Activated effector memory CD4-positive, alpha-beta T cell treated with Interleukin-2 at 50 U/mL for 16 hours (primary cell): Measurements from ENCODE around the gene CYP11A1.

Source experiments
- DNase-seq: peaks from one replicate; pipeline ENCODE4 v3.0.0-alpha.2; 2020

CYP11A1 gene

GRCh38 chr15:74367296-74367854, at the start of gene CYP11A1:
Gene CYP11A1, minus strand, starts transcription at chr15:74367646. Its CDS starts 61 bp downstream, at chr15:74367585.
- no peak for DNase-seq

DNA sequence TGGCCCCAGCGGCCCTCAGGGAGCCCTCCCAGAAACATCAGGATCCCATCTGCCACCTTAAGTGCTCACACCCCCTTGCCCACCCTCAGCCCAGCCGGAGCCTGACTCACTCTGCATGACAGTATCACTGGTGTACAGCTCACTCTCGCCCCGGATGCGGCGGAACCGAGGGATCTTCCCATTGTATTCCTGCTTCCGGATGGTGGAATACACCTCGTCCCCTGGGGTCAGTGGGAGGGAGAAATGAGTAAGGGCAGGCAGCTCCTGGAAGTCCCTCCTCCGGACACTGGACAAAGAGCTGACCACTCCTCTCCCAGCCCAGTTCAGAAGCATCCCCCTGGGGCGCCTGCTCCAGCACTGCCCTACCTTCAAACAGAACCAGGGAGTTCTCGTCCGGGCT, 49.8 kb upstream of the CYP11A1 start:
- no peak for DNase-seq

DNA sequence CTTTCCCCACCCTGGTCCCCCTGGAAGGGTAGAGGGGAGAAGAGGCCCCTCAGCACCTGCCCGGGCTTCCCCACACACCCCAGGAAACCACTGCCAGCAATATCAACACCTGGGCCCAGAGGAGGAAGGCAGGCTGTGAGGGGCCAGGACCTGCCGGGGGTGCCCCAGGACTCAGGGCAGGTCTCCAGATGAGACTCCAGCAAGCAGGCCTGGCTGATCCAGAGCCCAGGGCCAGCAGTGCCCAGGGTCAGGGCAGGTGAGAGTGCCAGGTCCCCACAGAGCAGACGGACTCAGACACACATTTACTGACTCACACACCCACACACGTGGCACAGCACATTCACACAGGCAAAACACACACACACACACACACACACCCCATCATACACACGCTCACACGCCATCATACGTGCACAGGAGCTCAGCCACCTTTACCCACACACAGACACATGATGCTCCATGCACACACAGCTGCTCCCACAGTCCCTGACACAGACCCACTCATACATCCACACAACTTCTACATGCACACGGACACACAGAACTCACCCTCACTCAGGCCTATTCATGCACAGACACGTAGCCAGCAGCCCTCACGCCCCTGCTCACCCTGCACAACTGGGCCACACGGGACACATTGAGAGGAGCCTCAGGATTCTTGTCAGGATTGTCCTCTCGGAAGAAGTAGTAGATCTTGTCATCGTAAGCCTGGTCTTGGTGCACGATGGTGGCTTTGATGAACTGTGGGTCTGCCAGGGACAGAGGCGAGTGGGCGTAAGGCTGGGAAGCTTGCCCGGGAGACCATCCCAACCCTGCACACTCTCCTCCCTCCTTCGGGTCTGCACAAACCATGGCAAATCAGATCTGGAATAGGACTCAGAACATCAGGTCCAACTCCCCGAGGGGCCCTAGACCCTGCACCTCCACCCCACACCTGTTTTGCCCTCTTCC, 48.8 kb upstream of the CYP11A1 start:
- no peak for DNase-seq

- no peak for DNase-seq
These were observed 47.3 kb upstream of the CYP11A1 start for GRCh38 chr15:74414603-74415338.

DNA sequence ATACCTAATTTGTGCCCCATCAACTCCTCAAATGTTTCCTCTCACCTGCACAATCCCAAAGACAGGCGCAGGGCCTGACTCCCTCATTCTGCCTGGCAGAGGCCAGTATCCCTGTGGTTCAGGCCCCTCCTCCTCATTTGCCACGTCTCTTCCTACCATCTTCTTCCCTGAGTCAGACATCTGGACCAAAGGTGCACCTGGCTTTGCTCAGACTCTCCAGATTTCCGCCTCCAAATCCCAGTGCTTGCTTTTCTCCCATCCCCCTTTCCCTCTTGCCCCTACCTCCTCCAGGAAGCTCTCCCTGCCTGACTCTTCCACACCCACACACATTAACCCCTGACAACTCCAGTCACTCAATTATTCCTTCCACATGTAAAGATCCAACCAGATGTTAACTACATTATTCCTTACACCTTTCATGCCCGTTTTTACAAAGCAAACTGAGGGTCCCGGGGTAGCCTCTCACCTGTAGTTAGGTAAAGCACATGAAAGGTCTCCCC, 46.7 kb upstream of the CYP11A1 start:
- DNase-seq, result no peak

DNA sequence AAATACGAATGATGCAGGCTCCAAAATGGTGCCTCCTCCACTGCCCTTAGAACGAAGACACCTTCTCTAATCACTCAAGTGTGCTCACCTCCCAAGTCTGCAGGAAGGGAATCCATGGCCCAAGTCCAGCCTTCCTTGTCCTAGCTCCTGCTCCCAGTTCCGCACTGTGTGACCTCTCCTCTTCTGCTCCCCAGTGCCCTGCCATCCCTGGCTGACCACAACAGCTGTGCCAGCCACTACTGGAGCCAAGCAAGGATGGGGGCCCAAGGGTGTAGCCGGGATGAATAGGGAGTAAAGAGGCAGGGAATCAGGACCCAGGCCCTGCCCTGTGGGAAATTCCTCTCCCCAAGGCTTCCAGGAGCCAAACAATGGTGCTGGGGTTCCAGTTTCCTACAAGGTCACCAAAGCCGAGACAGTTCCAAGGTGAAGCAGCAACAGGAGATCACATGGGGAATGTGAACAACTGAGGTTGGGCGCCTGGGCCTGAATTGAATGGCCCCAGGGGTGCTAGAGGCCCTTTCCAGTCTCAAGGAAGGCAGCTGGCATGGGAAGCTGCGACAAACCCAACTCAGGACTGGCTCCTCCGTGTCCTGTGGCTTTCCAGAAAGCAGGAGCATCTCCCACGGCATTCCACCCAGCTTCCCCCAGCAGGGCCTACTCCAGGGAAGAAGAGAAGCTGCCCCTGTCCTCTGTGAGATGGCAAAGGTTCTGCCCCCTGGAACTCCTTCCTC, 46.1 kb upstream of the CYP11A1 start:
- DNase-seq, result no peak

DNA sequence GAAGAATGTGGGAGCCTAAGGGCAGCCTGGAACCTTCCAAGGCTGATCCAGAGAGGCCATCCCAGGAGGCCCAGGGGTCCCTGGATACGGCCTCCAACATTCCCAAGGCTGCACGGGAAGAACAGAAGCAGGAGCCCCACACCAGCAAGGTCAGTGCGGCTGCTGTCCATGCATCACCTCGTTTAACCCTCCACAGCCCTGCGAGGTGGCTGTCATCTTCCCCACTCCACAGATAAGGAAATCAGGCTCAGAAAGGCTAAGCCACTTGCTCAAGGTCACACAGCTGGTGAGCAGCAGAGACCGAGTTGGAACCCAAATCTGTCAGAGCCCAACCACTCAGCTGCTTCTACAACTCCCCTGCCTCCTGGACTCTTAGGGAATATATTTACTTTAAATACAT, 44.7 kb upstream of the CYP11A1 start:
- DNase-seq, result no peak

- no peak for DNase-seq
These were observed 44.2 kb upstream of the CYP11A1 start for GRCh38 chr15:74411686-74412085.

GRCh38 chr15:74410502-74410901, 43.1 kb upstream of the CYP11A1 start:
- no peak for DNase-seq

GRCh38 chr15:74409225-74409624, 41.8 kb upstream of the CYP11A1 start:
- DNase-seq, result no peak

- DNase-seq, result no peak
These were observed 41.4 kb upstream of the CYP11A1 start for GRCh38 chr15:74408815-74409214.

GRCh38 chr15:74408385-74408784, 40.9 kb upstream of the CYP11A1 start:
- DNase-seq, result no peak

- DNase-seq, result no peak
These were observed 39.7 kb upstream of the CYP11A1 start for GRCh38 chr15:74406992-74407705.

GRCh38 chr15:74406517-74406916, 39.1 kb upstream of the CYP11A1 start:
- no peak for DNase-seq

- DNase-seq, result no peak
These were observed 38.4 kb upstream of the CYP11A1 start for GRCh38 chr15:74405823-74406222.

DNA sequence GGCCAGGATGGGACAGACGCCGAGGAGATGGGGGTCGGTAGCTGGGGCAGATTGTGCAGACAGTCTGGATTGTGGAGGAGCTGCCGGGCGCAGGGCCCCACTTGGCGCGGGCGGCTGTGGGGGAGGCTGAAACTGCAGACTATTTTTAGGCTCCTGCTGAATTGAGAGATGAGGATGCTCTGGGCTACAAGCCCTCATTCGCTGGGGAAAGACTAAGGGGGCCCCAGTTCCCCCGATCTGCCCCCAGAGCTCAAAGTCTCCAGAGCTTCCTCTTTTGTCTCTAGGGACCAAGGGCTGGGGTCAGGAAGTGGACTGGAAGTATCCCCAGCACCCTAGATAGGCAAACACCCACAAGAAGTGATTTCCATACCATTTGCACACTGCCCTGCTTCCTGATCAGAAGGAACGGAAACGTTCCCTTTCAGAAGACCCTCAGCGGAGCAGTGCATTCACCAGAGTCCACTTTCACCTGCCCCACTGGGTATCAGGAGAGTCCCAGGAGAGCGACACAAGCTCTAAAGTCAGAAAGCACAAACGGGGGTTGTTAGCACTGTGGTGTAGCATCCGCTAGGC, 36.6 kb upstream of the CYP11A1 start:
- no peak for DNase-seq

- DNase-seq, result no peak
These were observed 36.1 kb upstream of the CYP11A1 start for GRCh38 chr15:74403588-74403919.

DNA sequence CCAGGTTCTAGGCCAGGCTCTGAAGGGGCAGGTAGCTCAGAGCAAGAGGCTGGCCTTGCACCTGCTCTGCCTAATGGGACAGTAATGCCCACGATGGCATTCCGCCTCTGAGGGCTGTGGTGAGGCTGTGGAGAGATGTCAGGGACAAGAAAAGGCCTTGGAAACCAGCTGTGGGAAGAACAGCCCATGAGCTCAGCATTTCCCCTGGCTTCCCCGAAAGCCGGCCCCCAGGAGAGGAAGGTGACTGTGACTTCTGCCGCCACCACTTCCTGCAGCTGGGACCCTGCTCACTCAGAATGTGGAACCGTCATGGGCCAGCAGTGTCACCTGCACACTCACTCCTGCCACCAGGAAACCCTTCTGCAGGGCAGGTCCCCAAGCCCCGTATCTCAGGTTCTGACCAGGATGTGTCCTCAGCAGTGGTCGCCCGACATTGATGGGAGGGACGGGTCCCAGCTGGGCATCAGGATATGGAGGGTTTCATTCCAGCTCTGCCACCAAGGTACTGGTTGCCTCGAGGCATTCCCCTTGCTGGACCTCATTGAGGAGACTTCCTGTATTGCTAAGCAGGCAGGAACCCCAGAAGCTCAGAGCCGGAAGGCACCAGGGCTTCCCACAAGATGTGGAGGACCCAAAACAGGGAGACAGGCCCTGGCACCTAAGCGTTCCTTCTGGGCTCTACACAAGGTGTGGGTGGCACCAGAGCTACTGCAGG, 35.6 kb upstream of the CYP11A1 start:
- peak; percentile 38 for DNase-seq

GRCh38 chr15:74402337-74402841, 34.9 kb upstream of the CYP11A1 start:
- DNase-seq, result no peak

DNA sequence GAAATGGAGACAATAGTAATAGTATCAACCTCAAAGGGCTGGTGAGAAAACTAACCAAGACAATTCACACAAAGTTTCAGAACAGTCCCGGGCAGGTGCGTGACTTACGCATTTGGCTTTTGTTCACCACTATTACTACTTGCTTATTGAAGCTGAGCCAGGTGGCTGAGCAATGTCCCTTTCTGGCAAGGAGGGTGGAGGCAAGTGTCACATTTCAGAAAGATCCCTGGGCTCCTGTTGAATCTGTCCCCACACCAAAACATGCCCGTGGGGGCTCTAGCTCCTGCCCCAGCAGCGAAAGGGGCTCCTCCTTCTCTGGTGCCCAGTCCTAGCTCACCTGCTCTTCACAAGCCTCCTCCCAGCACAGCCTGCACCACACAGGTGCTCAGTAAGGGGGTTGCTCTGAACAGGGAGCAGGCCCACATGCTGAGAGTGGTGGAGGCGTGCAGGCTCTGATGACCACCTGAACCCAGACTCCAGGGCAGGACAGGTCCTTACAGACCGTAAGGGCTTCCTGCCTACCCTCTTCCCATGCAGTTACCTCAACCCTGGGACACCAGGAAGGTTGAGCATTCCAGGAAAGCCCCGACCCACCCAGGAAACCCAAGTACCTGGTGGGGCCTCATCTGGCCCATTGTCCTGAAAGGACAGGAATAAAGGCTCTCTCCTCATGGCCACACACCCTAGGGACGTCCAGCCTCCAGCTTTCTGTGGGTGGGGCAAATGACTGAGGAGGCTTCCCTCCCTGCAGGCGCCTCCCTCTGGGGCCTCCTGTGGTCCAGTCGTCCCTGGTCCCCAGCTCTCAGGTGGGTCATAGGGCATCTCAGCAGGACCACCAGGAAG, 33.7 kb upstream of the CYP11A1 start:
- DNase-seq, result no peak
